NCI-H748 treated with DMSO at 0.1 percent for 48 hours (cell line): Measurements from ENCODE around the gene SEPTIN2.
"Not testable (repeated sequence)": the region's sequence is repeated elsewhere in the genome, so short reads cannot be mapped to it uniquely, and the experiment has no call there.

Source experiments
- DNase-seq: peaks from one replicate; lab custom pipeline; 2025; lab: John Stamatoyannopoulos, UW

SEPTIN2 gene

DNA sequence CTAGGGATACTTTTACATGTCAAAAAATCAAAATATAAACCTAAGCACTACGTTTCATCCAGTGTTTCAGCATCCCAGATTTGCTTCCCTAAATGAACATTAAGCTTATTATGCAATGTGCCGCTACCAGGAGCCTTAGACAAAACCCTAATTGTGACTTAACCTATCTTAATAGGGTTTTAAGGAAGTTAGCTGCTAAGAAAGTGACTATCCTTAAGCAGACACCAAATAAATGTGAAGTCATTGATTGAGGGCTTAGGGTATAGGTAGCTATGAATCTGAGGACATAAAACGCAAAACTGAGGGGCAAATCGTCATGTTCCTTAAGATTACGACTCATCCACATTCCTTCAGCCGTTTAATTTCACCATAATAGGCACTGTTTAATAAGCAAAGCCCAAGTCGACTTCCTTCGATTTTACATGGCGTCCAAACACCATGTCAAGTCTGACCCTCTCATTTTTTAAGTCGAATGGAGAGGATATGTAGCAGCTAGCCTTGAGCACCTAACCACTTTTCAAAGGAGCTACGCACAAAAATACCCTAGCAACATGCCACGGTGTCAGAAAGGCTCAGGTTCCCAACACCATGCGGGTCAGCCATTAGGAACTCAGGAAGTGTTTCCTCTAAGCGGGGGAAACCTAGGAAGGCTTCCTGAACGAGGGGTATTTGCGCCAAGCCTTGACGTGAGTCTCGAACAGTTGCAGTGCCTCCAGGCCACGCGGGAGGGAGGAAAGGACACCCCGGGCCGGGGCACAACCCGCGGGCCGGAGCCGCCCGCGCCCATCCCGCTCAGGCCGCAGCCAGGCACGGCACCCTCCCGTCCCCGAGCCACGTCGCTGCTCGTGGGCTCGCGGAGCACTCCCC is 1.3 kb upstream of the SEPTIN2 start:
- DNase-seq, result no peak

DNA sequence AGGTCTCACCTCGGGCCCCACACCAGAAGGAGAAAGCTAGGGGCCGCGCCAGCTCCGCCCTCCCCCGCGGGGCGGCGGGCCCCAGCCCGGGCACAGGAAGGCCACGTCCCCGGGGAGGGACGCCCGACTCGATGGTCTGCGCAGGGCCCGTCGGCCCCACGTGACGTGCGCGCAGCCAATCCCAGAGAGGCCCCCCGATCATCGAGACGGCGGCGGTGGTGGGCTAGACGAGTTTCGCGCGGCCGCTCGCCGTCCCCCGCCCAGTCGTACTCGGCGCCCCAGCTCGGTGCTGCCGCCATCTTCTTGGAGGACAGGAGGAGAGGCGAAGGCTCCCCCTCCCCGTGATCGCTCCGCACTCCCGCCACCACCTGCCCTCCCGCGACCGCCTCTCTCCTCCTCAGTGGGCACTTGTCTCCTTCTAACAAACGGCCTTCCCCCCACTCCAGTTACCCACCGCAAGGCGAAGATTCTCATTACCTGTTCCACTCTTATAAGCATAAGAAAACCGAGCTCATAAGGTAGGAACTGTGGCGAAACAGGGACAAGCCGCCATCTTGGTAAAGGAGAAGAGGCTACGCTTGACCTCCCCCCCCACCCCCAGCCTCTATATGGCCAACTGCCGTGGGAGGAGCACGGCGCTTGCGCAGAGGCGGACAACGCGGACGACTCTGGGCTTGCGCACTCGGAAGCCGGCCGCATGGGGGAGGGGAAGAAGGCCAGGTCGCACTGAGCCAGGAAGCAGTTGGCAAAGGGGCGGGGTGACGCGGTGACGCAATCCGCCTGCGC is 439 bp upstream of the SEPTIN2 start, which contains the start of gene HDLBP:
TSS of gene HDLBP (minus strand) at position 580 of the 786 bp plus-strand sequence. CDS start 48,803 bp downstream, outside the sequence.
- peak; percentile 92 for DNase-seq

GRCh38 chr2:241316825-241317224 is 1.1 kb downstream of the SEPTIN2 start:
- no peak for DNase-seq

GRCh38 chr2:241317391-241317790 is 1.7 kb downstream of the SEPTIN2 start:
- no peak for DNase-seq

GRCh38 chr2:241318830-241319229 is 3.1 kb downstream of the SEPTIN2 start:
- not testable (repeated sequence) for DNase-seq

DNA sequence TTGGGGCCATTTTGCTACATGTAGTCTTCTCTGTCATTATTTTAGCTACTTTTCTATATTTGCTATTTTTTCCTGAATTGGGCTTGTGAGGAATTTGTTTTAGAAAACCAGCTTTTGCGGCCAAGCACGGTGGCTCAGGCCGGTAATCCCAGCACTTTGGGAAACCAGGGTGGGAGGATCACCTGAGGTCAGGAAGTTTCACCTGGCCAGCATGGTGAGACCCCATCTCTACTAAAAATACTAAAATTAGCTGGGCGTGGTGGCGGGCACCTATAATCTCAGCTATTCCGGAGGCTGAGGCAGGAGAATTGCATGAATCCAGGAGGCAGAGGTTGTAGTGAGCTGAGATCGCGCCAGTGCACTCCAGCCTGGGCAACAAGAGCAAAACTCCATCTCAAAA is 4.7 kb downstream of the SEPTIN2 start:
- DNase-seq, result no peak

- DNase-seq, result no peak
These were observed 5.3 kb downstream of the SEPTIN2 start for GRCh38 chr2:241321033-241321432.

- DNase-seq, result no peak
These were observed 6.2 kb downstream of the SEPTIN2 start for GRCh38 chr2:241321886-241322285.

- DNase-seq, result no peak
These were observed 8.1 kb downstream of the SEPTIN2 start for GRCh38 chr2:241323778-241324177.

- no peak for DNase-seq
These were observed 9.1 kb downstream of the SEPTIN2 start for GRCh38 chr2:241324775-241325174.

DNA sequence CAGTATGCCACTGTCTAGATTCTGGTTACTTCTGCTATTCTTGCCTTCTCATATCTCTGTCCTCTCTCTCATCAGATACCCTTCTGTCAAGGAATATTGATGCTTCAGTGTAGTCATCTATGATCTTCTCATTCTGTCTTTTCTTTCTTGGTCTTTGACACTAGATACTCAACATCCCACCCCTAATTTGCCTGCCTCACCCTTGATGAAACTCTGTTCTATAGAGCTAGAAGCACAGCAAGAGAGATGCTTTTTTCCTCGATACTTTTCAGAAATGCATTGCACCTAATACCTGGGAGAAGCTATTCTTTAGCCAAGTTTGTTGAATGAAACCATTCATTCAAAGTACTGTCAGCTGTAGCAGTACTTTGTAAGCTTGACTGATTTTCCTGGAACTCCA is 9.5 kb downstream of the SEPTIN2 start:
- no peak for DNase-seq

DNA sequence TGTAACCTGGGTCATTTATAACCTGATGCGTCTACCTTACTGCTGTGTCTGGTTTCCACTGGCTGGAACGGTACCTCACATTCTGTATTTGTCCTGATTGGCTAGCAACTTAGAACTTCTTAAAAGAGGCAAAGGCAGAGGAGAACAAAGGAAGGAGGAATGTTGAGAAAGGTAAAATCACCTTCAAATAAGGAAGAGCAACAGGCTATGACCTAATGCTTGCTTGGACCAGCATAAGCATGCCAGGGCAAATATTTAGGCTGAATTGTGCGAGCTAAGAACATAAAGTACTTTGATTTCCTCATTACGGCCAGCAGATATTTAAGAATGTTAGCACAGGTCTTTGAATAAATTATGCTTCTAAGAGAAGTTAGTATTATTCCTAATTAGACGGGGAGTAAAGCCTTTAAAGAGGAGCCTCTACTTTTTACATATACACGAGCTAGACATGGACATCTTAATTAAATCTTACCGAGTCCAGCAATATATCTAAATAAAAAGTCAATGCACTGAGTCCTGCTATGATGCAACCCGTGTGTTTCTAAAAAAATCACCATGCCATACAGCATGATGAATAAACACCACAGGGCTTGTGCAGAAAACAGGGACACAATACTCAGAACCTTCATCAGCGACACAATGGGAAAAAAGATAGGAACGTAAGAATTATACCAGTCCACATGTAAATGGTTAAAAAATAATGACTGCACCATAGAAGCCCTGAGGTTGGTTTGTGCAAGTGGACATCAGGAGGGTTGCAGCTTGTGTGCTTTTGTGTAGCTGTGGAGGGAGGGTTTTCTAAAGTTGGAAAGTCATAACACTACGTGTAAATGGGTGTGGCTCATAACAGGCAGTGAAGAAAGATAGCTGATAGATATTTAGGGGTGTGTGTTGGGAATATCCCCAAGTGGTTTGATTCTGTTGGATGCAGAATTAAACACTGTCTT is 14.2 kb downstream of the SEPTIN2 start:
- no peak for DNase-seq

GRCh38 chr2:241330616-241330981 is 14.9 kb downstream of the SEPTIN2 start:
- DNase-seq, result no peak

GRCh38 chr2:241334813-241335212 is 19.1 kb downstream of the SEPTIN2 start:
- no peak for DNase-seq

DNA sequence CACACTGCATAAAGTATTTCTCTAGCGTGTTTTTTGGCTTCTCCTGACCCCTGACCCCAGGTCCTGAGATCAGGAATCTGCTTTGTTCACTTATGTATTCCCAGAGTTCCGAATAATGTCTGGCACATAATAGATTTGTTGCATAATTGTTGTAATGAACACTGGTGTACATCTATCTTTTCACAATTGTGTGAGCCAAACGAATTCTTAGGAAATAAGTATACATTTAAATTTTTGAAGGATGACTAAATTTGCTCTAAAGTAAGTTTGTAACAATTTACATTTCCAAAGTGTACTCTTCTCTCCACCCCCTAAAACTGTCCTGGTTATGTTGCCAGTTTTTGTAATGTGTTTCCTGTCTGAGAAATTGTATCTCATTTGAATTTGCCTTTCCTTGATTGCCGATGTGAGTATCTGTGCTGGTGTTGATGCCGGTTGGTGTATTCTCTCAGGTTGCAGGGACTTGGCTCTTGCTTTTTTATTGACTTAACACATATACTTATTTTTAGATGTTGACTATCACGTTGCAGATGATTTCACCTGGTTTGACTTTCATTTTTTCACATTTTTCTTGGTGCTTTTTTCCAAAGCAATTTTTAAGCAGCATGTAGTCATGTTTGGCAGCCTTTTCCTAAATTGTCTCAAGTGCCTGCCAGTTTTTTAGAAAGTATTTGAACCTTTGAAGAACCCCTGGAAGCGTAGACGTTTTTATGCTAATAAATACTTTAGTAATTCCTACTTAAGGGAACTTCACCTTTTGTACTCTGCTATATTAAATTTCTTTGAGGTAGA is 24.3 kb downstream of the SEPTIN2 start:
- DNase-seq, result no peak

GRCh38 chr2:241340631-241341163 is 25.0 kb downstream of the SEPTIN2 start:
- no peak for DNase-seq

- DNase-seq, result no peak
These were observed 29.4 kb downstream of the SEPTIN2 start for GRCh38 chr2:241344925-241345651.

DNA sequence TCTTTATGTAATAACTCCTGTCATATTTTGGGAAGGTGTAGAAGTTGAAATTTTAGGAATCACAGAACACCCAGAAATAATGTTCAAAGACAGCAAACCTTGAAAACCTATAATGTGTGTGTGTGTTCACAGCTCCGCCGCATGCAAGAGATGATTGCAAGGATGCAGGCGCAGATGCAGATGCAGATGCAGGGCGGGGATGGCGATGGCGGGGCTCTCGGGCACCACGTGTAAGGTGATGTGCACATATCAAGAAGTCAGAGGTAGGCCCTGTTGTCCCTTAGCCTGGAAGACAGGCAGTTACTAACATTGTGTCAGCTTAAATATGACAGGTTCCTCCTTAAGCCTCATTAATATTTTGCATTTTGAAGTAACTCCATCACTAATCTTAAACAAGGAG is 34.2 kb downstream of the SEPTIN2 start:
- DNase-seq, result no peak

- DNase-seq, result no peak
These were observed 34.8 kb downstream of the SEPTIN2 start for GRCh38 chr2:241350530-241350877.
